ENCODE data around the gene MRPL54.

MRPL54 gene

GRCh38 chr19:3800996-3801395 lies 38.5 kb downstream of the MRPL54 start:
- Histone ChIP-seq H3K27me3 (ENCODE audit: insufficient read depth, poor library complexity, severe bottlenecking) (peaks cover 28% of the 10 kb centered on the region), H3K27ac (replicated peaks) (no peak overlapping the region), H3K4me3 (replicated peaks; ENCODE audit: insufficient read depth, low read length) (no peak overlapping the region)
- TF ChIP-seq SPI1 (IDR thresholded peaks at IDR 0.05; ENCODE audit: borderline replicate concordance, low read depth) (no peak), REST (IDR thresholded peaks at IDR 0.05; ENCODE audit: insufficient replicate concordance, low read depth) (no peak), GABPA (IDR thresholded peaks at IDR 0.05; ENCODE audit: low read depth) (no peak), POLR2AphosphoS5 (IDR thresholded peaks at IDR 0.05; ENCODE audit: low read depth) (no peak), CTCF (IDR thresholded peaks at IDR 0.05; ENCODE audit: insufficient read depth, low read length) (no peak)
- DNase-seq (ENCODE audit: low read depth in 1 of 2, low spot score in 1 of 2) = no peak

GRCh38 chr19:3801412-3802096 lies 39.1 kb downstream of the MRPL54 start:
- Histone ChIP-seq H3K27ac (replicated peaks) (no peak overlapping the region), H3K4me3 (replicated peaks; ENCODE audit: insufficient read depth, low read length) (no peak overlapping the region), H3K27me3 (ENCODE audit: insufficient read depth, poor library complexity, severe bottlenecking) (peaks cover 28% of the 10 kb centered on the region)
- DNase-seq (ENCODE audit: low read depth in 1 of 2, low spot score in 1 of 2) = no peak
- TF ChIP-seq REST (IDR thresholded peaks at IDR 0.05; ENCODE audit: insufficient replicate concordance, low read depth) = no peak
- TF ChIP-seq CTCF (IDR thresholded peaks at IDR 0.05; ENCODE audit: insufficient read depth, low read length) = no peak
- no peak for TF ChIP-seq SPI1 (IDR thresholded peaks at IDR 0.05; ENCODE audit: borderline replicate concordance, low read depth)
- TF ChIP-seq GABPA (IDR thresholded peaks at IDR 0.05; ENCODE audit: low read depth) = no peak
- no peak for TF ChIP-seq POLR2AphosphoS5 (IDR thresholded peaks at IDR 0.05; ENCODE audit: low read depth)

- TF ChIP-seq POLR2AphosphoS5 (IDR thresholded peaks at IDR 0.05; ENCODE audit: low read depth) (no peak), CTCF (IDR thresholded peaks at IDR 0.05; ENCODE audit: insufficient read depth, low read length) (no peak), GABPA (IDR thresholded peaks at IDR 0.05; ENCODE audit: low read depth) (no peak), SPI1 (IDR thresholded peaks at IDR 0.05; ENCODE audit: borderline replicate concordance, low read depth) (no peak), REST (IDR thresholded peaks at IDR 0.05; ENCODE audit: insufficient replicate concordance, low read depth) (no peak)
- Histone ChIP-seq H3K27ac (replicated peaks) (no peak overlapping the region), H3K27me3 (ENCODE audit: insufficient read depth, poor library complexity, severe bottlenecking) (peaks cover 28% of the 10 kb centered on the region), H3K4me3 (replicated peaks; ENCODE audit: insufficient read depth, low read length) (no peak overlapping the region)
- no peak for DNase-seq (ENCODE audit: low read depth in 1 of 2, low spot score in 1 of 2)
Measured at GRCh38 chr19:3803114-3803888, 40.8 kb downstream of the MRPL54 start.

Data from HL-60 (cell line).